Germinal center (tissue), 1 donor: Measurements from ENCODE around the gene CCDC88C.
A peak's percentile ranks its signal among the peaks of the same experiment; 100 is the strongest.

Experiments
- DNase-seq: peaks from one replicate; pipeline ENCODE4 v3.0.0; 2012; ENCODE audit warnings: mixed read lengths, low spot score

The CCDC88C gene

DNA sequence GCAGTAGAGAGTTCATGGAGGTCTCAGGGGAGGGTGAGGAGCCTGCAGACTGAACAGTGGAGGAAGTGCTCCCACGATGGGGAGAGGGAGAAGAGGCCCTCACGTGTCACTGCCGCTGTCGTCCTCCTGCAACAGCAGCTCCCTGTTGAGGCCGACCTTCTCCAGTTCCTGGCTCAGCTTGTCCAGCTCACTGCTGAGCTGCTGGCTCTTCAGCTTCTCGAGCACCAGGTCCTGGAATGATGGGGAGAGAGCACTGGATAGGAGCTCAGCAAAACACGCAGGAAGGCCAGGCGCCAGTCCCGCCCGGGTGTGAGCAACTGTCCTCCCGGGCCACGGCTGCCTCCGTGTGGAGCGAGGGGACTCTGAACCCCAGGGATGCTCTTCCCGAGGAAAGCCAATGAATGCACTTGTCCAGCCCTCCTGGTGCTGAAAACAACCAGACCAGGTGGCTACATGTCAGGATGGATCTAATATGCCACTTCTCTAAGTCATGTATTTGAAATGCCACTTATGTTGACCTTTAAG lies 107.8 kb downstream of the CCDC88C start:
- no peak for DNase-seq

DNA sequence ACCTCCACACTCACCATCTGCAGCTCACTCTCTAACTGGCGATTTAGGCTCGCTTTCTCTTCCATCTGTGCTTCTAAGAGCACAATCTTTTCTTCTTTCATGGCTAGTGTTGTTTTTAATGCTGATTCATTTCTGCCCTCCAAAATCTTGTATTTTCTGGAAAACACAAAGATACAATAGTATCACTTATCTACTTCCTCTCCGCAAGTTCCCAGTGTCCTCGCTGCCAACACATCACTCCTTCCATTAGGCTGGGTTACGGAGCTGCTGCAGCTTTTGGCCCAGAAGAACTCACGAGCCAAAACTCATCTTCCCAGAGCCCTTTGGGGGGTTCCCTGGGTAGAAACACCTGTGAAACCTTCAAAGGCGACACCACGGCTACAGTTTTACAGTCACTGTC lies 109.3 kb downstream of the CCDC88C start:
- DNase-seq, result no peak

DNA sequence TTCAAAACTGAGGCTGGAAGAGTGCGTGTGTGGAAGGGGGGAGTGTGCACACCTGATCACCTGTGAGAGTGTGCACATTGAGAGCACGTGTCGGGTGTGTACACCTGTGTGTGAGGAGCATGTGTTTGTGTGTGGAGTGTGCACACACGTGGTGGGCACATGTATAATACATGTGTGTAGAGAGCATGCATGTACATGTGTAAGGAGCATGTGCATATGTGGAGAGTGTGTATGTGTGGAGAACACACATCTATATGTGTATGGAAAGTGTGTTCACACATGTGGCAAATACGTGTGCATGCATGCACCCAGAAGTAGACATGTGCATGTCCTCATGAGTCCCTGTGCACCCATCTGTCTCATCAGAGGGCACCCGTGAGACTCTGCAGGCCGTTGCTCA lies 110.0 kb downstream of the CCDC88C start:
- no peak for DNase-seq

DNA sequence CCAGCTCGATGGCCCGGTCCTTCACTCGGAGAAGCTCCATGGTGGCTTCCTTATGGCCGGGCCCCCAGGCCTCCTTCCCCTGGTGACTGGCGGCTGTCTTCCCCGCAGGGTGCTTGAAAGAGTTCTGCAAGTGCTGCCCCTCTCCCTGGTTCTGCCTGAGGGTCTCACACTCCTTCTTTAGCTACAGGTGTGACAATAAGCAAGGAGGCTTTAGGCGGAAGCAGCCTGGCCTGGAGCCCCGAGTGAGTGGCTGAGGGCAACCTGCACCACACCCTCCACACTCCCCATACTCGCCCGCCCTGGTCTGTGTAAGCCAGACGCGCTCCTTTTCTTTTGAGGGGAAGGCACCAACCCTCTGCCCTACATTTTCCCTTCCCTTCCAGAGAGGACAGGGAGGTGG lies 110.6 kb downstream of the CCDC88C start:
- no peak for DNase-seq

DNA sequence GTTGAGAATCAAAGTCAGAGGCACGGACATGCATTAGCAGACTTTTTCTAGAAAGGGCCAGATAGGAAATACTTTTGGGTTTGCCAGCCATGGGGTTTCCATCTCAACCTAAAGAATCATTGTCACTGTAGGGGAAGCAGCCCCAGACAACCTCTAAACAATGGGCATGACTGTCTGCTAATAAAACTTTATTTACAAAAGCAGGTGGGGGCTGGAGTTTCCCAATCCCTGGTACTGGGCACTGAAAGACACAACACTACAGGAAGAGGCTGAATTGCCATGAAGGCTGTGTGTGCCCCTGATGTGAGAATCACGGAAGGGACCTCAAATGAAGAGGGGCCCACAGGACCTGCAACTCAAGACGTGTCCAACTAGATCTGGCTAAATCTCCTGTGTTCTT lies 111.1 kb downstream of the CCDC88C start:
- no peak for DNase-seq

DNA sequence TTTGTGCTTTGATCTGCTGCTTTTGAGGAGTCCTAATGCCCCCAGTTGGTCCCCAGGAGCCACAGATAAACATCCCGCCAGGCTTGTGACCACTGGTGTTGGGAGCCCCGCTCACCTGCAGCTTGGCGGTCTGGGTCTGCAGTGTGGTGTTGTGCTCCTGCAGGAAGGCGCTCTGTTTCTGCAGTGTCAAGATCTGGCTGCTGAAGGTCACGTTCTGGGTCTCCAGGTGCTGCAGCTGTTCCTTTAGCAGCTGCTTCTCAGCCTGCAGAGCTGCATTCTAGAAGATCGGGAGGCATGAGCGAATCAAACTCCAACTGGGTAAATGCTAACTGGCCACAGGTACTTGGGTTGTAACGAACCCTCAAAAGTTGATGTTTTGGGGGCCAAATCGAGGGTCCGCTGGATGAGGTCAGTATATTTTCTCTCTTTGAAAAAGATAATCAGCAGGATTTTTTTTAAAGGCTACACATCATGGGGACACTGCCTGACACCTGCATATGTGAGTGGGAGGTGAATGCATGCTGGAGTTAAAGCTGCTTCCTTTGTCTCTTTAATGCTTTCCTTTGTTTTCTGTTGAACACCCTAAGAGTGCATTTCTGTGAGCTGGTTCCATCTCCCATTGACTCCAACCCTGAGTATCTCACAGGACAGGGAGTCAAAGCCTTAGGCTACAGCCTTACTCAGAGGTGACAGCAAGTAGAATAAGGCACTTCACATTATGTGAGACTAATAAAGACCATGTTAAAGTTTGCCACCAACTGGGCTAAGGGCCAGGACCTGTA lies 111.8 kb downstream of the CCDC88C start:
- DNase-seq, result no peak

DNA sequence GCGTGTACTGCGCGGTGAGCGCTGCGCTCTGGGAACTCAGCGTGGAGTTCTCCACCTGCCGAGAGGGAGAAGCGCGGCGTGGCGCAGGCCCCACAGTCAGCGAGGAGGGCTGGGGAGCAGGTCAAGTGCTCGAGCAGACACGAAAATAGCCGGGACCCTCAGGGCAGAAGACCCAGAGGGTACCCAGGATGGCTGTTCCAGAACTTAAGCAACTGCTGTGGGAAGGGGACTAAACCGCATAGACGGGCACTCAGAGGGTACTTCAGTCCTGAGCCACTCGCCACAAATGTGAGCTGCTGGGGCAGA lies 113.7 kb downstream of the CCDC88C start:
- no peak for DNase-seq

DNA sequence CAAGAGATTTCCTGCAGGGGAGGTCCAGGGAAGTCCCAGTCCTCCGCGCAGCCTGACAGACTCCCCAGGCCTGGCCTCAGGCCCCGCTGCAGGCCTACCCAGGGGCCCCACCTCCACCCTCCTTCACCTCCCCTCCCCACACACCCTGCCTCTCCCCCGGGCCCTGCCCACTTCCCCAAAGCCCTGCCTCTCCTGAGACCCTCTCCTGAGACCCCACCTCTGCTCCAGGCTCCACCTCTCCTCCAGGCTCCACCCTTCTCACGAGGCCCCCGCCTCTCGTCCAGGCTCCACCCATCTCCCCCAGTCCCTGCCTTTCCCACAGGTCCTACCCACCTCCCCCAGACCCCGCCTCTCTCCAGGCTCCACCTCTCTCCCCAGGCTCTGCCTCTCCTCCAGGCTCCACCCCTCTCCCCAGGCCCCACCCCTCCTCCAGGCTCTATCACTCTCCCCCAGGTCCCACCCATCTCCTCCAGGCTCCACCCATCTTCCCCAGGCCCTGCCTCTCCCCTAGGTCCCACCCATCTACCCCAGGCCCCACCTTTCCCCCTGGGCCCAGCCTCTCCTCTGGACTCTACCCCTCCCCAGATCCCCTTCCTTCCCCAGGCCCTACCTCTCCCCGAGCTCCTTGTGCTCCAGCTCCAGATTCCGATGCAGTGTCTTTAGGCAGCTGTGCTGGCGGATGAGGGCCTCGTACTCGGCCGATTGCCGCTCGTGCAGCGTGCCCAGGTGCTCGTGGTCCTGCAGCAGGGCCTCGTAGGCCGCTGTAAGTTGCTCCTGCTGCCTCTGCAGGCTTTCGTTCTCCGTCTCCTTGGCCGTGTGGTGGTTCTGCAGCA lies 114.3 kb downstream of the CCDC88C start:
- peak; percentile 90 for DNase-seq

DNA sequence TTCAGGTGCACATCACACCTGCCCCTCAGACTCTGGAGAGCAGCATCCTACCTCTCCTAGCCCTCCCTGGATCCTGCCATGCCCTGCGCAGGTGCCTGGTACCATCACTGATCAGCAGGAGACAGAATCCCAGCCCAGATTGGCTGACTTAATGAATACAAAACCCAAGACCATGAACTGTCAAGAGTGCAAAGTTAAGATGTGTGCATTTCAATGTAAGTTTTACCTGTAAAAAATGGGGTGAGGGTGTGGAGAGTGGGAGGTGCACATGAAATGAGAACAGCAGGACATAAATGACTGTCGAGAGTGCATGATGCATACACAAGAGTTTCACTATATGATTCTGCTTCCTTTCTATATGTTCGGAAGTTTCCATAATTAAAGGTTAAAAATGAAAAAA lies 115.2 kb downstream of the CCDC88C start:
- no peak for DNase-seq

DNA sequence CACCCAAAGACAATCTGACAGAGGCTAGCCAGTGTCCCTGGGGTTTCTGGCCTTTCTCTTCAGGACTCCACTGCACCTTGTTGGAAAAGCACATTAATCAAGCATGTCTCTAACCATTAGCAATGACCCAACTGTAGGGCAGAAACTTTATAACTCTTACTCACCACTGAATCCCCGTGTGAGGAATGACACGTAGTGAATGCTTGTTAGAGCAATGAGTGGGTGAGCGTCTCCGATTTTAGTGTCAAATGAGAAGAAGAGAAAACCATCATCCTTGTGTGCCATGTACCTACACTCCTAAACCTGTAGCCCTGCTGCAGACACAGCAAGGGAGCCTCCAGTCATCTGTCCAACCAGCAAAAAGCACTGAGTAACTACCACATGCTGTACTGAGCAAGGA lies 116.7 kb downstream of the CCDC88C start:
- no peak for DNase-seq

DNA sequence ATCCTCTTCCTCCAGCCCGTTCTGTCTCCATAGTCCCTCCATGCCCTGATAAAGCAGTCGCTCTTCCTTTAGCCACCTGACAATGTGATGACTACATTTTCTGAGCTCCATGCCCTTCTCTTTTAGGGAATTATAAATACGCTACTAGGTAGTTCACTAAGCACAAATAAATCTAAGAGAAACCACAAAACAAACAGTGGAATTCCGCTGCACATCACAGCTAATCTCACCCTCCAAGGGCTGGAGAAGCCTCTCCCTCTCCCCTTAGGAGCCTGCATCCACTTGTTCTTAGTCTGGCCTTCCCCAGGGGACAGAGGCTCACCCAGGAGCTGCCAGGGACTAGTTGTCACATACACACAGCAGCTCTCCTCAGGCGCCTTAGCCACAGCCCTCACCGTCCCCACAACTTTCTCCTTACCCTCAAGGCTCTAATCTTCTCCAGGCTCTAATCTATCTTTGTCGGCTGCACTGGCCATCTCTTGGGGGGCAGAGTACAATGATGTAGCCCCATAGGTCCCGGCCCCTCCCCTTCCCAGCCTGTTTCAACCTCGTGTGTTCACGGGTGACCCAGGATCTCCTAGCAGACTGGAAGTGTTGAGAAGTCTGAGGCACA lies 117.2 kb downstream of the CCDC88C start:
- no peak for DNase-seq

DNA sequence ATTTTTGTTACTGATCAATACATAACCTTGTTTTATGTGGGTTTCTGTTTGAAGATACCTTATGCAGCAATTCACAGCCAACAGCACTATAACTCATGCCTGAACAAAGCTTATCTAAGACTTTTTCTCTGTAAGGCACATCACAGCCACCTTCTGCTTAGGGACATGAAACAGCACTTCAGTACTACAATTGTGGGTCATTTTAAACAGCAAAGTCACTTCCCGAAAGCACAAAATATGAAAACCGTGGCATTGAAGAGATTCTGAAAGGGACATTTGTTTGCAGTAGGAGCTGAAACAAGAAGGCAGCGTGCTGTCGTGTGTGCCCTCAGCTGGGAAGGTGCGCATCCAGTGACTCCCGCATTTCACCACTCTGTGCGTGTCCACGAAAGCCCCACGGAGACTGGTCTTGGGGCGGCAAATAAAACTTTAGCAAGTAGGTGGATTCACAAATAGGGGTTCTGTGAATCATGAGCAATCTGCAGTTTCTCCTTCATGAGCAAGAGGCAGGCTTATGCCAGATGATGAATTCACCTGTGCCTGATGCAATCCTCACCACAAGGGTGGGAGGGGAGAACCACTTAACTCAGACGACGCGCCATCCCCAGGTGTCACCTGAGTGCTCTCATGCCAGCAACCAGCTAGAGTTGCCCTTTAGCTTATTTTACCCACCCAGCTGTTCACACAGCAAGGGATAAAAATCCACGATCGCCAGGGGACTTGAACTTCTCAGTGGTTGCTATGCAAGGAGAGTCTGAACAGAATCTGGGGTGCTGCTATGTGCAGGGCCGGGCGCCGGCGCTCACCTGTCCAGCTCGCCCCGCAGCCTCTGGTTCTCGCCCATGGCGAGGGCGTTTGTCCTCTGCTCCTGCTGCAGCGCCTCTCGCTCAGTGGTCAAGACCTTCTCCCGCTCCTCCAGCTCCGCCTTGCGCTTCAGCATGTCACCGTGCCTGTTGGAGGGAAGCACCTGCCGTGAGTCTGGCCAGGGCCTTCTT lies 118.2 kb downstream of the CCDC88C start:
- no peak for DNase-seq

DNA sequence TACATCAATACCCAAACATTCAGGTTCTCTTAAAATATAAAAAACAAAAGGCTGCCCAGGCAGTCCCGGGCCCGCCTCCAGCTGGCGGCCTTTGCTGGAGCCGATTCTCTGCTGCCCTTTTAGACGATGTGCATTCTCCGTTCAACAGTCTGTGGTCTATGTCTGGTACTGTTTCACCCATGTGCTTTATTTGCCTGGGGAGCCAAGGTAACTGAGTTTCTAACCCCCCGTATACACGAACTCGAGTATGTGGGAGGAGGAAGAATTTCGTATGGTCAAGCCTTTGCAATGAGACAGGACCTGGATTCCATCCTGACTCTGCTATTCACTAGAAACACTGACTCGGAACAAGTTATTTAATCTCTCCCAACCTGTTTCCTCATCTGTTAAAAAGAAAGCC lies 119.0 kb downstream of the CCDC88C start:
- DNase-seq, result no peak

DNA sequence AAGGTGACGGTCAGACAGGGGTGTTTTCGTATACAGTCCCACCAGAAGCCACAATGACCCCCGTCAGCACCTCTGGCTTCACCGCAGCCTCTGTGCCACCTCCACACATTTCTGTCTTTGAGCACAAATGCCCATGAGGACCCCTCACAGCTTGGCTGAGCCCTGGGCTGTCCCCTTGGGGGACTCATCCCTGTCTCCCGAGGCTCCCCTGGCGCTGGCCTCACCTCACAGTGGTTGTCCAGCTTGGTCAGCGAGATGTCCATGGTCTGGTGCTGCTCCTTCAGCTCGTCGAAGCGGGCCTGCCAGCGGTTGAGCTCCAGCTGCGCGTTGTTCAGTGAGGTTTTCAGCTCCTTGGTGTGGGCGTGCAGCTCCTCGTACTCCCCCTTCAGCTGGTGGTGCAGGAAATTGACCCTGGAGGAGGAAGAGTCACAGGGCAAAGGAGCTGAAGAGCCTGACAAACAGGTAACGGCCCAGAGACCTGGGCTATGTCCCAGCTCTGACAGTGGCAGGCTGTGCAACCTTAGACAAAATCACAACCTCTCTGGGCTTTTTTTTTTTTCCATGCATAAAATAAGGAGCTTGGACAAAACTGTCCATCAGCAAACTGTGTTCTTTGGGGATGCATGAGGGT lies 120.4 kb downstream of the CCDC88C start:
- no peak for DNase-seq

DNA sequence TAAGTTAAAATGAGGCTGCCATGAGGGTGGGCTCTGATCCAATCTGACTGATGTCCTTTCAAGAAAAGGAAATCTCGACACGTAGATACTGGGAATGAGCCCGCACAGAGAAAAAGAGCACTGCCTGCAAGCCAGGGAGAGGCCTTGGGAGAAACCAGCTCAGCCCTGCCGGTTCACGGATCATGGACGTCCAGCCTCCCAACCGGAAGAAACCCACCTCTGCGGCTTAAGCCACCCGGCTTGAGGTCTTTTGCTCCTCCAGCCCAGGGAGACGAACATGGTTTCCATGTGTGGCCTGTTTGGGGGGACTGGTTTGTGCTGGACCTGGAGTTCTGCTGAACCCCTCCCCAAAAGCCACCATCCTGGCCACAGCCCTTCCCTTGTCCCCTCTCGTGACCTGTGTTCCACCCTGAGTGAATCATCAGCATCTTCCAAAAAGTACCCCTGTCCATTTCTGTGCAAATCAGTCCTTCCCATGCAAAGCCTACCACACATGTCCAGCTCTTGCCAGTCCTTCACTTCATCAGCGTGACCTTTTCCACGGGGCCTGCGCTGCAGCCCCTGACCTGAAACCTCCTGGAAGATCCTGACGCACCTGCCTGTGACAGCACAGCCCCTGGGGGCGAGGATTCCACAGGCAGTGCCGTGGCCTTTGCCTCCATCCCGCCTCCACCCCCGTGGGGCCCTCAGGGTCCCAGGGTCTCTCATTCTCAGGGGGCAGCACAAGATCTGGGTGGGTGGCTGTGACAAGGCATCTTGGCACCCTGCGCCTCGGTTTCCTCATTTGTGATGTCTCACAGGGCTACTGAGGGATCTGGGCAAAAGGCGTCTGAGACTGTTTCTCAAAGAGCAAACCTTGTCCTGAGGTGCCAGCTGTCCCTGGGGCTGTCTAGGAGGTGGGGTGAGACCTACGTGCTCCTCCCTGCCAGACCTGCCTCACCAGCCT lies 121.5 kb downstream of the CCDC88C start:
- DNase-seq, result no peak

DNA sequence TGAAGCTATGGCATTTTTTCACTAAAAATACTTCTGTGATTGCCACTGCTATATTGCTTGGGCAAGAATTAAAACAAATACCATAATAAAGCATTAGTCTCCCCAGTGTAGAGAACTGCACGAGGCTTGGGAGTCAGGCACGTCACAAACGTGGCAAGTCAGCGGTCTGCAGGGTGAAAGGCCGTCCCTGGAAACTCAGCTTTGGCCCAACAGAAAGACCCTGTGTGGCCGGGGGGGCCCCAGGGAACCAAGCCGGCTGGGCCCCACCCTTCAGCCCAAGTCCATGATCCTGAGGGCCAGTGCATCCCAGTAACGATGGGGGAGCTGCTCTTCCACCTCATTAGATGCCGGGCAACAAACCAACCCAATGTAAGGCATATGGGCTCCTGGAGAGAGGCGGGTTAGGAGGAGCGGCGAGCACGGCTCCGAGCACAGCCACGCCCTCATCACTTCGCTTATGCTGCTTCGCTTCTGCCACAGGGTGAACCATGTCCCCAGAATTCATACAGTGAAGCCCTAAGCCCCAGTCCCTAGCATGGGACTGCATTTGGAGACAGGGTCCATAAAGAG lies 122.3 kb downstream of the CCDC88C start:
- DNase-seq, result no peak

DNA sequence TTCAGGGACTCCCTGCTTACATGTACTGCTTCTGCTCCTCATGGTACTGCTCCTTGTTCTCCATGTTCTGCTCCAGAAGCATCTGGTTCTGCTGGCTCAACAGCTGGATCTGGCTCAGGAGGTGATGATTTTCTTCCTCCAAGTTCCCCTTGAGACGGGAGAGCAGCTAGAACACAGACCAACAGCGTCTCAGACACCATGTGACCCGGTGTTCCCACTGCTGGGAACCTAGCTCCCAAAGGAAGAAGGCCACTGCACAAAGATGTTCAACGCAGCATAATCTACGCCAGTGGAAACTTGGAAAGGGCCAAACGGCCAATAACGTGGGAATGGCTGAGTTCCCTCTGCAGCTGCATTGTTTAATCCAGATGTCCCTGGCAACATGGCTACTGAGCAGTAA lies 123.5 kb downstream of the CCDC88C start:
- DNase-seq, result no peak

DNA sequence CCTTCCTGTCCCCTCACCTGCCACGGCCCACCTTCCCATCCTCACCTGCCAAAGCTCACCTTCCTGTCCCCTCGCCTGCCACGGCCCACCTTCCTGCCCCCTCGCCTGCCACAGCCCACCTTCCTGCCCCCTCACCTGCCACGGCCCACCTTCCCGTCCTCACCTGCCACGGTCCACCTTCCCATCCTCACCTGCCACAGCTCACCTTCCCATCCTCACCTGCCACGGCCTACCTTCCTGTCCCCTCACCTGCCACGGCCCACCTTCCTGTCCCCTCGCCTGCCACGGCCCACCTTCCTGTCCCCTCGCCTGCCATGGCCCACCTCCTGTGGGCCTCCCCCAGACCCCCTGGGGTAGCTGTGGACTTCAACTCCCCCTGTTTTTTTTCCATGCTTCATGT lies 124.3 kb downstream of the CCDC88C start:
- DNase-seq, result no peak

DNA sequence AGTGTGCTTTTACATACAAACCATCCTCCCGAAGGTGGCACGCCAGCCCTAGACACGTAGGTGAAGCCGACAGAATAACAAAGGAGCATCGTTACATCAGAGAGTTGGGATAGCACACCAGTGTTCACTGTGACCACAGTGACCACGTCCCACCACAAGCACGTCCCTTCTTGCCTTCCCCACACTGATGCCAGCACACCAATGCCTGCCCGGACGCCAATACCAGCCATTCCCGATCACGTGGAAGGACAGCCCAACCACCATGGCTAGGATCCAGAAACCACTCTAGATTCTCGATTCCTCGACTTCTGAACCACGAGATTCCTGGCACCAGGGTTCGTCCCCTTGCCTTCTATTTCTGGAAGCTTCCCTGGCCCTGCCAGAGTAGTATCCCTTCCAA lies 125.1 kb downstream of the CCDC88C start:
- no peak for DNase-seq
